Stomach smooth muscle (tissue), 2 donors: Measurements from ENCODE around the gene PAX8.
"Not testable (repeated sequence)": the region's sequence is repeated elsewhere in the genome, so short reads cannot be mapped to it uniquely, and the experiment has no call there.

Source experiments
- H3K27ac ChIP-seq: one replicate; pipeline ENCODE4 v1.7.0; 2013; ENCODE audit warnings: mild to moderate bottlenecking, low read length, inconsistent platforms
- H3K27me3 ChIP-seq, 2 donors: one replicate each; pipeline ENCODE4 v1.7.0; 2013; ENCODE audit warnings: low read length in 2 of 2; ENCODE audit not compliant: insufficient read depth in 2 of 2, control insufficient read depth in 1 of 2
- H3K36me3 ChIP-seq, 2 donors: one replicate each; pipeline ENCODE4 v1.7.0; 2013; ENCODE audit warnings: low read length in 2 of 2; ENCODE audit not compliant: control insufficient read depth in 2 of 2, insufficient read depth in 2 of 2
- H3K4me1 ChIP-seq: one replicate; pipeline ENCODE4 v1.7.0; 2013; ENCODE audit warnings: low read length; ENCODE audit not compliant: control insufficient read depth, insufficient read depth
- H3K4me3 ChIP-seq, 2 donors: one replicate each; pipeline ENCODE4 v1.7.0; 2013; ENCODE audit warnings: low read length in 2 of 2
- H3K9ac ChIP-seq, 2 donors: one replicate each; pipeline ENCODE4 v1.7.0; 2013; ENCODE audit warnings: low read length in 2 of 2, mild to moderate bottlenecking in 1 of 2
- H3K9me3 ChIP-seq, 2 donors: one replicate each; pipeline ENCODE4 v1.7.0; 2013; ENCODE audit warnings: low read length in 2 of 2; ENCODE audit not compliant: control insufficient read depth in 2 of 2
- donor health status: healthy.
- donor health status: Pancreatic carcinoma.

The PAX8 gene

DNA sequence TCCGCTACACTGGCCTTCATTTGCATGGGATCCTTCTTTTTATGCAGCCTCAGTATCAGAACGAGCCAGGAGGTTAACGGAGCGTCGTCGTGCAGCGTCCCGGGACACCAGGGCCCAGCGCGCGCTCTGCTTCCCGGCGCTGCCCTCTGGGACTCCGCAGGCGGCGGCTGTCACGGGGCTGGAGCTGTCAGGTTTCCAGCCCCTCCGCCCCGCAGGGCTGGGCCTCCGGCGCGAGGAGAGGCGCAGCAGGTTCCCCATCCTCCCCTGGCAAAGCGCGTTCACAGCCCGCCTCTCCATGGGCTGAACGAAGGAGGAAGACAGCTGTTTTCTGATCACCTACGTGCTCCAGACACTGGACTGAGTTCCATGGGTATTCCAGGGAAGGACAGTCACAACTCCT is 12.5 kb upstream of the PAX8 start:
- H3K36me3 ChIP-seq: no peaks in the 10 kb centered on the region
- no peak overlapping the region for H3K9ac ChIP-seq
- H3K4me1 ChIP-seq: no peaks in the 10 kb centered on the region
- H3K4me3 ChIP-seq: no peak overlapping the region
- H3K9me3 ChIP-seq: no peaks in the 10 kb centered on the region
- H3K27ac ChIP-seq: no peak overlapping the region
- no peaks in the 10 kb centered on the region for H3K27me3 ChIP-seq

DNA sequence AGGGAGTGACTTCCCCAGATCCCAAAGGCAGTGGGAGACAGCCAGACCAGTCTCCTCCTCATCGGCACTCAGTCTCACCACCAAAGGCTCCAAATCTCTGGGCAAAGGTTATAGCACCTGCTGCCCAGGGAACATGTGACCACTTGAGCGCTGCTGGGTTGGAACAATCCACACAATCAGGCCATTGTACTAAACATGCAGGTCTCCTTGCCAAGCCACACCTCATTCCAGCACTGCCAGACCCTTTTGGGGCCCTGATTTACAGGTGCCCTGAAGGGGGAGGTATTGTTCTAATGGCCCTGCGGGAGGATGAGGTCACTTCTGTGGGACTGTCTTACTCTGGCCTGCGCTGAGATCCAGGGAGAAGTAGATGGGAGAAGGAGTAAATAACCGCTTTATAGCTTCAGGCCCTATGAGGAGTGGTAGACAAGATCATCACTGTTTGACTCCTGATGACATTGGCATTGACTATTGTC is 10.0 kb upstream of the PAX8 start:
- H3K36me3 ChIP-seq, H3K9ac ChIP-seq, H3K27ac ChIP-seq, H3K27me3 ChIP-seq, H3K9me3 ChIP-seq, H3K4me3 ChIP-seq: not testable (repeated sequence)
- H3K4me1 ChIP-seq: peaks cover 21% of the 10 kb centered on the region

DNA sequence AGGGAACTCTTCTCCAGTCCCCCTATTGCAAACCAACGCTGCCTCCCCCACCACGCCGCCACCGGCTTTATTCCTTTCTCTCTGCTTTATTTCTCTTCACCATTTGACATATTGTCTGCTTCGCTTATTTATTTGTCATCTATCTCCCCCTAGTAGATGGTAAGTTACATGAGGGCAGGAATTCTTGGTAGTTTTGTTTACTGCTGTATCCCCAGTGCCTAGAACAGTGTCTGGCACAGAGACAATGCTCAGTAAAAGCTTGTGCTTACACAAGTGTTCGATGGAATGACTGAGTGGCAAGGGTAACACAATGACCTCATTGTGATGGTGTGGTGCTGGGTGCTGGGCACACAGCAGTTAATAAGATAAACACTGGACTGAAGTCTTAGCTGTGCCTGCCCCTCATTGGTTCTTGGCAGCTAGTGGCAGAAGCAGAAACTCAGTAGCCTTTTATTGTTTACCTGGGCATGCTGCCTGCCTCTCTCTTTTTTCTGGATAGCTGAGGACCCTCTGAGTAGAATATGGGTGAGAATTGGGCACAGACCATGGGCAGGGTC is 9.5 kb upstream of the PAX8 start:
- H3K36me3 ChIP-seq, H3K27ac ChIP-seq, H3K27me3 ChIP-seq, H3K9me3 ChIP-seq, H3K9ac ChIP-seq, H3K4me3 ChIP-seq: not testable (repeated sequence)
- peaks cover 27% of the 10 kb centered on the region for H3K4me1 ChIP-seq

DNA sequence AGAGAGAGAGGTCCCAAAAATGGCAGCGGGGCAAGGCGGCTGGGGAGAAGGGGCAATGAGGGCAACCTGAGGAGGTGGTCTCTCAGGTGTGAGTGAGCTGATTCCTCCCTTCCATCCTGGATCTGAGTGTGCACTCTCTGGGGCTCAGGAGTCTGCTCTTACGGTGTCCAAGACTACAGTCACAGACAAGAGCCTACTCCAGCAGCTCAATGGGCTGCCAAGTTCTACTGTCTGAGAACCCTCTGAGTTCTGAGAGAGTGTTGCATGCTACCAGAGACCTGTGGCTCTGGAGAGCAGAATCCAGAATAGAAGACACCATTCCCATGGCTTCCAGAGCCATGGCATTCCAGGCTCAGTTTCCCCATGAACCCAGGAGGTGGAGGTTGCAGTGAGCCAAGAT is 7.1 kb upstream of the PAX8 start:
- no peaks in the 10 kb centered on the region for H3K9me3 ChIP-seq
- peaks cover 32% of the 10 kb centered on the region for H3K4me1 ChIP-seq
- H3K36me3 ChIP-seq: no peaks in the 10 kb centered on the region
- no peak overlapping the region for H3K4me3 ChIP-seq
- no peaks in the 10 kb centered on the region for H3K27me3 ChIP-seq
- H3K9ac ChIP-seq: no peak overlapping the region
- no peak overlapping the region for H3K27ac ChIP-seq

DNA sequence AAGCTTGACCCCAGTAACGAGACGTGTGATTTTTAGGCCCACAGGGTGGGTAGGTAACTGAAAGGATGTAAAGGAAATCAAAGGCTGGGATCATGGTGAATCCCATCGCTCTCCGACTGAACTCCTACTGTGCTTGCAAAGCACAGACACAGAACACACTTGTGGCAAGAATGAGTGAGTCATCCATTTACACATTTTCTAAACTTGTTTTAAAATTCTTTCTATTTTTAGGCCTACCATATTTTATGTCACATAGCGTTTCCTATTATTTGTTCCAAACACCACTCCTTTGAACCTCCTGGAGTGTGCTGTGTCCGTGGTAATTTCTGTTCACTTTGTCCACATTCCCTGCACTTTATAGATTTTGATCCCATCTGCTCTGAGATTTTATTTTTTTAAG is 6.3 kb upstream of the PAX8 start:
- H3K9ac ChIP-seq, H3K36me3 ChIP-seq, H3K27me3 ChIP-seq, H3K9me3 ChIP-seq: not testable (repeated sequence)
- Histone ChIP-seq H3K27ac (peak overlapping the region; percentile 49), H3K4me3 (peak overlapping the region in 1 of 2 donors; percentile 22), H3K4me1 (peaks cover 32% of the 10 kb centered on the region)

DNA sequence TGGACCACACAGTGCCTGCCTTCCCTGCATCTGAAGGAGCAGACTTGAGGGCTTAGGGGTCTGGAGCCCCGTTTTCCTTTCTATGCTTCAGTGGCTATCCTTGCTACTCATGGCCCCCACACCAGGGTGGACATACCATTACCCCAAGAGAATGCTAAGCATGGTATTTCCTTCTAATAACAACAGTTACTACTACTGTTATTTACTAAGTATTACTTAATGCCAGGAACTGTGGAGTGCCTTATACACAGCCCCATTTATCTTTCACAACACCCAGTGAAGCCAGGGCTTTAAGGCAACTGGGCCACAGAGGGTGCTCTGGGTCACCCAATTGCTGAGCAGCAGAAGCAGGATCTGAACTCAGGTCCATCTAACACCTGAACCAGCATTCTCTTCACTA is 5.8 kb upstream of the PAX8 start:
- Histone ChIP-seq H3K27me3 (no peaks in the 10 kb centered on the region), H3K9ac (peak overlapping the region in 1 of 2 donors; percentile 20), H3K4me1 (peaks cover 32% of the 10 kb centered on the region), H3K4me3 (peak overlapping the region in 1 of 2 donors; percentile 22), H3K36me3 (no peaks in the 10 kb centered on the region), H3K9me3 (no peaks in the 10 kb centered on the region), H3K27ac (peak overlapping the region; percentile 49)

DNA sequence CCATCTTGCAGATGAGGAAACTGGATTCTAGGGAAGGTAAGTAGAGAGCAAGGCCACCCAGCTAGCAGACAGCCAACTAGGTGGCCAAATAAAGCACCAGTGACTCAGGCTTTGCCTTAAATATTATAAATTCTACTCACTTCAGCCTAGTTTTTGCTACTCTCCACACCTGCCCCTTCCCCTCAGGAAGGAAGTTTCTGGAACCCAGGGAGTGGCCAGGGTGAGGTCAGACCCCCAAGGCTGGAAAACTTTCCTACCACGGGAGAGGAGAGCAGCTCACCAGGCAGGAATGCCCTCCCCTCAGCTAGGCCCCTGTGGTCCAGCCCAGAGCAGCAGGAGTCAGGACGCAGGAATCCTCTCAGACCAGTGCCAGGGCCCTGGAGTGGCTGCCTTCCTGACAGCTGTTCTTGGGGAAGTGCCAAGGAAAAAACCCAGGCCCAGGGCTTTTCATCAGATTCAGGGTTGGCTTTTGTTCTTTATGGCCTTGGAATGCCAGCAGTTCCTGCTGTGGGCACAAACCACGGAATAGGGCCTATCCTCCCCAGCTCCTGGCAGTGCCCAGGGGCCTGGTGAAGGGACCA is 5.1 kb upstream of the PAX8 start:
- Histone ChIP-seq H3K27ac (peak overlapping the region; percentile 67), H3K4me3 (no peak overlapping the region), H3K27me3 (peaks cover under 1 to 2% of the 10 kb centered on the region in 2 donors), H3K9ac (peak overlapping the region; percentile 5 to 20), H3K4me1 (peaks cover 32% of the 10 kb centered on the region), H3K9me3 (no peaks in the 10 kb centered on the region), H3K36me3 (no peaks in the 10 kb centered on the region)

DNA sequence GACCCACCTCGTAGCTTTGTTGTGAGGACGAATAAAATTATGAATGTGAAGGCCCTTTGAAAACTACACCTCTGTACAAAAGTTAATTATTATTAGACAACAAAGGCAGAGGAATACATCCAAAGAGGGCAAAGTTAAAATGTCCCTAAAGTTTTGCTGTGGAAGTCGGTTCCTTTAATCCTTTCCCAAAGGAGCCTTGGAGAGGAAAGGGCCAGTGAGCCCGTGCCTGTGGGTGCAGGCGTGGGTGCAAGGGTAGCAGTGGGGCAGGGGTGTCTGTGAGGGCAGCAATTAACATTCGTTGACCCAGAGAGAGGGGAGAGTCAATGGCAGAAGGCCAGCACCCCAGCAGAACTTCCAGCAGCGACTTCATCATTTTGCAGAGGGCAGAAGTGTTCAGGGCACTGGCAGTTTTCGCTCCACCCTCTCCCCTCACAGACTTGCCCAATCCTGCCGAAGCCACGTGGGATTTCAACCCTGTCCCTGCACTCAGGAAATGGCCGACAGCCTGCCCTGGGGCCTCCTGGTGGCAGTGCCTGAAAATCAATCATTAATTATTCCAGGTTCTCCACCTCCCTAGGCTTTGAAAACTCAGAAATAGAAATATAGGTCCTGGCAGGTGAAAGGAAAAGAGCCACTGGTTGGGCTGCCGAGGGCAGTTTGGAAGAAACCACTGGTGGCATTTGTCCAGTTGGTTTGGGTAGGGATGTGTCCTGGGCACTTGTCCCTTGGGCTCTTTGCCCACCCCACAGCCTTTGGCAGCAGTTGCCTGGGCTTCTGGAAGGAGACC is 4.2 kb upstream of the PAX8 start:
- Histone ChIP-seq H3K4me3 (peak overlapping the region in 1 of 2 donors; percentile 22), H3K9ac (no peak overlapping the region), H3K4me1 (peaks cover 32% of the 10 kb centered on the region), H3K36me3 (no peaks in the 10 kb centered on the region), H3K27me3 (peaks cover 6 to 9% of the 10 kb centered on the region in 2 donors), H3K27ac (peak overlapping the region; percentile 67), H3K9me3 (no peaks in the 10 kb centered on the region)

DNA sequence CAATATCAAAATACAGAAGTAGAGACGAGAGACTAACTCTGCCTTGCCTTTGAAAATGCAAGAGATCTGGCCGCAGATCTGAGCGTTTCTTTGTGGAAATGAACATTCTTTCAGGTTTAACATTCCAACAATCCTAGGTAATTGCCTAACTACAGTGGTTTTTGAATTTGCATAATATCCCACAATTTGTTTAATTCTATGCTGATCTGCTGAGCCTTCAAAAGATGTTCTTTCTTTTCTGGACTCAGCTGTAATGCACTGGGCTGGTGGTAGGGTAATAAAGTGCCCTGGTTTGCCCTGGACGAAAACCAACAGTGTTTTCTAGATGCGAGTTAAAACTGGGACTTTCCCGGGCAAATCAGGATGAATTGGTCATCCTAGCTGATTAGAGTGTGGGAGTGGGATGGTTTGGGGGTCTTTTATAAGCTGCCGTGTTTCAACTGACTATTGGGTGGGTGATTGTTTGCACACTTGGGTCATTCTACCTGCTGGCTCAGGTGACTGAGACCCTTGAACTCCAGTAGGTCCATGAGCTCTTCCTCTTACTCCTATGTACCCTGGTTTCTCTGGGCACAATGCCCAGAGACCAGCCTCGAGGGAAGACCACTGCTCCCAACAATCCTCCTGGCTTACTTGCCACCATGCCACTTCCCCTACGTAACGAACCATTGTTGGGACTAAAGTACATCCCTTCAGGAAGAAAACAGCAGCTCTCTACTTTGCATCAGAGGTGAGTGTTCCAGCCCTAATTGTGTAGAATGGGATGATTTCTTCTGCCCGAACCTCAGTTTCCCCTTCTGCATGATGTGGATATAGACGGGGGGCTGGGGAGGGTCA is 3.4 kb upstream of the PAX8 start:
- Histone ChIP-seq H3K9ac (no peak overlapping the region), H3K4me1 (peaks cover 36% of the 10 kb centered on the region), H3K27me3 (peaks cover 13 to 16% of the 10 kb centered on the region in 2 donors), H3K4me3 (no peak overlapping the region), H3K27ac (no peak overlapping the region), H3K36me3 (no peaks in the 10 kb centered on the region), H3K9me3 (no peaks in the 10 kb centered on the region)

DNA sequence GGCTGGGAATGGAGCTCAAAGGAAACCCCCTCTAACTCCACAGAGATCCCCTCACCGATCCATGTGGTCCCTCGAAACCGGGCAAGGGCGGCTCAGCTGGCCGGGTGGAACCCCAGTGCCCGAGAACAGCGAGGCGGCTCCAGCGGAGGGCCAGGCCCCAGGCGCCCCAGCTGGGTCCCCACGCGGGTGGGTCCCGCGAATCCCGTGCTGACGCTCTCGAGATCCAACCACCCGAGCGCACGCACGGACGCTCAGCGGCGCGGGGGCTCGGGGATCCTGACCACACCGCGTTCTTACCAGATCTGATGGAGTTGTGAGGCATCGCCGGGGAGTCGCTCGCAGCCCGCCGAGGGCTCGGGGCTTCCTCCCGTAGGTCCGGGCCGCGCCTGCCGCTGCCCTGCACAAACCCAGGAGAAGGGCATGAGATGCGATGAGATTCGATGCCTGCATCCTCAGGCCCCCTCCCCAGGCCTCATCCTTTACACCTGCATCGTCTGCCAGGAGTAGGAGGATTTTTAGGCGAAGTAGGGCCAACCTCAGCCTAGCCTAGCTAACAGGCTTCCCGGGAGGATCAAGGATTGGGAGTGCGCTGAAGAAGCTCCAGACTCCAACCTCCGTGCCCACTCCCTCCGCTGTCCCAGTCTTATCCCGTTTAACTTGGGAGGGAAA is 514 bp downstream of the PAX8 start:
- H3K4me3 ChIP-seq: no peak overlapping the region
- H3K9me3 ChIP-seq: no peaks in the 10 kb centered on the region
- peaks cover 39 to 53% of the 10 kb centered on the region in 2 donors for H3K27me3 ChIP-seq
- no peak overlapping the region for H3K9ac ChIP-seq
- H3K27ac ChIP-seq: no peak overlapping the region
- no peaks in the 10 kb centered on the region for H3K36me3 ChIP-seq
- peaks cover 14% of the 10 kb centered on the region for H3K4me1 ChIP-seq
